PC-3 (cell line): Measurements from ENCODE around the gene TXLNA.

Source experiments
- CTCF ChIP-seq: fragments of 300-600 bp; sonication (generic); conservative IDR thresholded peaks from 2 replicates; pipeline ENCODE4 v1.5.1; 2017; ENCODE audit warnings: antibody characterized with exemption, low read depth, mild to moderate bottlenecking, low read length
- EZH2 ChIP-seq: fragments of 300-600 bp; sonication (generic); IDR thresholded peaks from one replicate; pipeline ENCODE4 v1.6.1; 2017; ENCODE audit warnings: antibody characterized with exemption, mild to moderate bottlenecking, low read length; ENCODE audit not compliant: unreplicated experiment
- EZH2phosphoT487 ChIP-seq: fragments of 300-600 bp; sonication (generic); IDR thresholded peaks from 2 replicates; pipeline ENCODE4 v1.6.1; 2018; ENCODE audit warnings: mild to moderate bottlenecking, antibody characterized with exemption, low read length, borderline replicate concordance

- TF ChIP-seq CTCF = no peak
- TF ChIP-seq EZH2 = no peak
- no peak for TF ChIP-seq EZH2phosphoT487
These were observed 62.9 kb downstream of the TXLNA start for GRCh38 chr1:32242341-32242851.
